Small intestine (tissue), 7 donors: ENCODE data around the gene NDC1. TPM values are rescaled to one million over a fixed set of nuclear protein-coding genes. Genes with fewer than 3 reads are reported as not detected.

Experiments used
- DNase-seq, 2 donors: peaks; one replicate each; pipeline versions ENCODE4 v3.0.0 to v3.0.0-alpha.2; 2013
- FAIRE-seq: peaks from 2 replicates; lab custom pipeline; 2012; peaks lifted over from hg19 to GRCh38; lab: Jason Lieb, UNC
- H3K27ac ChIP-seq, 3 donors: one replicate each; pipeline ENCODE4 v1.5.1; 2013; ENCODE audit warnings: low read length in 2 of 3, mild to moderate bottlenecking in 2 of 3, control low read depth in 1 of 3, inconsistent platforms in 1 of 3, low read depth in 1 of 3, moderate library complexity in 1 of 3
- H3K27me3 ChIP-seq, 3 donors: one replicate each; pipeline ENCODE4 v1.6.1; 2013; ENCODE audit warnings: low read length in 3 of 3, inconsistent platforms in 1 of 3; ENCODE audit not compliant: control insufficient read depth in 3 of 3, insufficient read depth in 3 of 3
- H3K36me3 ChIP-seq, 3 donors: one replicate each; pipeline ENCODE4 v1.6.1; 2013; ENCODE audit warnings: low read length in 3 of 3, inconsistent platforms in 1 of 3, low read depth in 1 of 3, mild to moderate bottlenecking in 1 of 3, moderate library complexity in 1 of 3; ENCODE audit not compliant: control insufficient read depth in 3 of 3, insufficient read depth in 2 of 3
- H3K4me1 ChIP-seq, 3 donors: one replicate each; pipeline ENCODE4 v1.6.1; 2013; ENCODE audit warnings: low read length in 2 of 3, inconsistent platforms in 1 of 3, low read depth in 1 of 3, mild to moderate bottlenecking in 1 of 3, moderate library complexity in 1 of 3; ENCODE audit not compliant: control insufficient read depth in 3 of 3, insufficient read depth in 2 of 3
- H3K4me3 ChIP-seq, 3 donors: one replicate each; pipeline ENCODE4 v1.5.1; 2013; ENCODE audit warnings: low read length in 3 of 3, control low read depth in 1 of 3, inconsistent platforms in 1 of 3, low read depth in 1 of 3, mild to moderate bottlenecking in 1 of 3, moderate library complexity in 1 of 3
- H3K9me3 ChIP-seq, 2 donors: one replicate each; pipeline ENCODE4 v1.6.1; 2013; ENCODE audit warnings: low read depth in 1 of 2, low read length in 1 of 2; ENCODE audit not compliant: control insufficient read depth in 2 of 2, insufficient read depth in 1 of 2
- WGBS, 3 donors: extraction: QIAGEN DNeasy Blood & Tissue Kit; methylation state at CpG; one replicate each; pipeline ENCODE4 v1.1.7; 2013; 5-methylcytosine and 5-hydroxymethylcytosine counted together
- polyA plus RNA-seq, 4 donors: library from polyadenylated mRNA; stranded (reverse) in 3 of 4; unstranded in 1 of 4; fragments of 200-250 nt in 3 of 4; fragments of 120-200 nt in 1 of 4; gene quantifications; one replicate each; pipeline versions ENCODE4 v1.2.1 to v1.2.3, GENCODE V29; 2013
- donor health status: healthy with polysubstance abuse.
- donor health status: control.
- donor health status: control.
- donor health status: Bipolar disorder and iron deficiency.
- donor health status: healthy.

Gene NDC1
- polyA plus RNA-seq, 4 donors = 1.1 to 20.2 (median 9.2) TPM

- peaks cover 0 to 2% (median 0%) of the 10 kb centered on the region in 3 donors for H3K36me3 ChIP-seq
- H3K4me3 ChIP-seq = peak overlapping the region; percentile 75 to 94 (median 91)
- FAIRE-seq = no peak
- H3K27me3 ChIP-seq = no peaks in the 10 kb centered on the region
- DNase-seq = no peak
- no peaks in the 10 kb centered on the region for H3K4me1 ChIP-seq
- peaks cover 0 to 6% of the 10 kb centered on the region in 2 donors for H3K9me3 ChIP-seq
- peak overlapping the region in 2 of 3 donors; percentile 98 for H3K27ac ChIP-seq
- WGBS, 3 donors = 7 to 11% (median 8%) methylated on average over 2 of the region's 2 CpGs
Measured at GRCh38 chr1:53838654-53838974, 518 bp upstream of the NDC1 start.

GRCh38 chr1:53837646-53837923, 511 bp downstream of the NDC1 start:
- H3K27ac ChIP-seq = peak overlapping the region; percentile 98
- WGBS, 3 donors = 0 to 1% (median 0%) methylated on average over 5 of the region's 5 CpGs
- H3K36me3 ChIP-seq = peaks cover 0 to 2% (median 0%) of the 10 kb centered on the region in 3 donors
- H3K4me3 ChIP-seq = peak overlapping the region; percentile 75 to 94 (median 91)
- DNase-seq (no peak), FAIRE-seq (no peak)
- no peaks in the 10 kb centered on the region for H3K4me1 ChIP-seq
- no peaks in the 10 kb centered on the region for H3K27me3 ChIP-seq
- peaks cover 0 to 3% of the 10 kb centered on the region in 2 donors for H3K9me3 ChIP-seq

- Histone ChIP-seq H3K4me3 (no peak overlapping the region), H3K4me1 (no peaks in the 10 kb centered on the region), H3K27ac (no peak overlapping the region), H3K27me3 (no peaks in the 10 kb centered on the region), H3K36me3 (peaks cover 0 to 2% (median 0%) of the 10 kb centered on the region in 3 donors), H3K9me3 (no peaks in the 10 kb centered on the region)
- DNase-seq = no peak
- FAIRE-seq = no peak
- WGBS, 3 donors = 75 to 90% (median 88%) methylated on average over 2 of the region's 2 CpGs
Measured at GRCh38 chr1:53835491-53835890, 2.6 kb downstream of the NDC1 start.

GRCh38 chr1:53834776-53835175, 3.3 kb downstream of the NDC1 start:
- Histone ChIP-seq H3K27me3 (no peaks in the 10 kb centered on the region), H3K27ac (no peak overlapping the region), H3K9me3 (no peaks in the 10 kb centered on the region), H3K36me3 (peaks cover 0 to 3% (median 2%) of the 10 kb centered on the region in 3 donors), H3K4me3 (no peak overlapping the region), H3K4me1 (no peaks in the 10 kb centered on the region)
- FAIRE-seq = no peak
- 92 to 96% (median 94%) methylated on average over 11 of the region's 11 CpGs for WGBS, 3 donors
- no peak for DNase-seq

GRCh38 chr1:53833393-53833792, 4.7 kb downstream of the NDC1 start:
- Histone ChIP-seq H3K27ac (no peak overlapping the region), H3K4me1 (no peaks in the 10 kb centered on the region), H3K4me3 (no peak overlapping the region), H3K27me3 (no peaks in the 10 kb centered on the region), H3K9me3 (no peaks in the 10 kb centered on the region), H3K36me3 (peaks cover 0 to 3% (median 2%) of the 10 kb centered on the region in 3 donors)
- FAIRE-seq (no peak), DNase-seq (no peak)
- WGBS, 3 donors = 93 to 96% (median 93%) methylated on average over 4 of the region's 4 CpGs

- H3K4me3 ChIP-seq = no peak overlapping the region
- DNase-seq (no peak), FAIRE-seq (no peak)
- peaks cover 2 to 21% (median 3%) of the 10 kb centered on the region in 3 donors for H3K36me3 ChIP-seq
- no peak overlapping the region for H3K27ac ChIP-seq
- no peaks in the 10 kb centered on the region for H3K4me1 ChIP-seq
- no peaks in the 10 kb centered on the region for H3K27me3 ChIP-seq
- WGBS, 3 donors = 94 to 100% (median 98%) methylated on average over 2 of the region's 2 CpGs
- no peaks in the 10 kb centered on the region for H3K9me3 ChIP-seq
Measured at GRCh38 chr1:53826367-53826766, 11.7 kb downstream of the NDC1 start.

- no peaks in the 10 kb centered on the region for H3K9me3 ChIP-seq
- H3K4me1 ChIP-seq = no peaks in the 10 kb centered on the region
- H3K36me3 ChIP-seq = peaks cover 2 to 27% (median 3%) of the 10 kb centered on the region in 3 donors
- H3K27me3 ChIP-seq = no peaks in the 10 kb centered on the region
- DNase-seq = no peak
- no peak for FAIRE-seq
- H3K27ac ChIP-seq = no peak overlapping the region
- no peak overlapping the region for H3K4me3 ChIP-seq
- WGBS, 3 donors = 92 to 97% (median 96%) methylated on average over 6 of the region's 6 CpGs
Measured at GRCh38 chr1:53825306-53825705, 12.8 kb downstream of the NDC1 start.

GRCh38 chr1:53822931-53823330, 15.2 kb downstream of the NDC1 start:
- Histone ChIP-seq H3K27me3 (no peaks in the 10 kb centered on the region), H3K27ac (no peak overlapping the region), H3K9me3 (no peaks in the 10 kb centered on the region), H3K4me1 (no peaks in the 10 kb centered on the region), H3K36me3 (peaks cover 1 to 28% (median 3%) of the 10 kb centered on the region in 3 donors), H3K4me3 (no peak overlapping the region)
- DNase-seq (no peak), FAIRE-seq (no peak)
- WGBS, 3 donors = 78 to 90% (median 81%) methylated on average over 3 of the region's 3 CpGs

- Histone ChIP-seq H3K4me1 (no peaks in the 10 kb centered on the region), H3K36me3 (peaks cover 0 to 28% (median 3%) of the 10 kb centered on the region in 3 donors), H3K27me3 (no peaks in the 10 kb centered on the region), H3K9me3 (no peaks in the 10 kb centered on the region), H3K27ac (no peak overlapping the region), H3K4me3 (no peak overlapping the region)
- WGBS, 3 donors = 86 to 95% (median 94%) methylated on average over 5 of the region's 5 CpGs
- FAIRE-seq (no peak), DNase-seq (no peak)
Measured at GRCh38 chr1:53821380-53821779, 16.7 kb downstream of the NDC1 start.
